ENCODE results near the gene MAP3K9. TPM values are rescaled to one million over a fixed set of nuclear protein-coding genes. Genes with fewer than 3 reads are reported as not detected.
"Not testable (repeated sequence)": the region's sequence is repeated elsewhere in the genome, so short reads cannot be mapped to it uniquely, and the experiment has no call there.

Gene MAP3K9
- polyA plus RNA-seq, 1 donor from 2014 or later, result 5.3 TPM

DNA sequence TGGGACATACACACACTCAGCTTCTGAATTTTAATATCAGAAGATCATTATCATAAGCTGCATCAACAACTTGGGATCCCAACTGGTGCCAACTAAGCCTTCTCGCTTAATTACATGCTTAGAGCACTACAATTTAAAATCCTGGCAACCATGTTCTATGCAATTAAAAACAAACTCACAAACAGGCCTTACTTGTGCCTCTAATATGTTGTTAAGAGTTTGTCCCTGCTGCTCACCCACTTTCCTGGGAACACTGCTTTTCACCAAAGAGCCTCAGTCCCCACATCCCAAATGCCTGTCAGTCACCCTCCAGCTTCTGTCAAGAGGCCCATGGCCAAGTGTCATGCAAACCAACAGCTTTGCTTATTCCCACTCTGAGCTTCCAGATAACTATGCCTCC, 97.9 kb downstream of the MAP3K9 start:
- no peaks in the 10 kb centered on the region for H3K9me3 Mint-ChIP-seq
- no peaks in the 10 kb centered on the region for H3K27me3 Mint-ChIP-seq
- peaks cover 16 to 19% (median 17%) of the 10 kb centered on the region in 3 donors for H3K4me1 Mint-ChIP-seq
- peaks cover 4% of the 10 kb centered on the region for H3K36me3 Mint-ChIP-seq
- no peak overlapping the region for H3K4me3 Mint-ChIP-seq
- peak overlapping the region in 2 of 3 donors; percentile 6 to 28 for H3K27ac Mint-ChIP-seq

- H3K4me3 Mint-ChIP-seq, result no peak overlapping the region
- peaks cover 1% of the 10 kb centered on the region for H3K36me3 Mint-ChIP-seq
- no peaks in the 10 kb centered on the region for H3K9me3 Mint-ChIP-seq
- H3K27me3 Mint-ChIP-seq, result no peaks in the 10 kb centered on the region
- H3K27ac Mint-ChIP-seq, result no peak overlapping the region
- H3K4me1 Mint-ChIP-seq, result peaks cover 16 to 22% (median 17%) of the 10 kb centered on the region in 3 donors
Observed at GRCh38 chr14:70709726-70710382, 99.5 kb downstream of the MAP3K9 start.

GRCh38 chr14:70708717-70709570, 100.4 kb downstream of the MAP3K9 start:
- peaks cover 1% of the 10 kb centered on the region for H3K36me3 Mint-ChIP-seq
- H3K27ac Mint-ChIP-seq, result no peak overlapping the region
- H3K4me3 Mint-ChIP-seq, result no peak overlapping the region
- no peaks in the 10 kb centered on the region for H3K9me3 Mint-ChIP-seq
- no peaks in the 10 kb centered on the region for H3K27me3 Mint-ChIP-seq
- peaks cover 15 to 19% (median 16%) of the 10 kb centered on the region in 3 donors for H3K4me1 Mint-ChIP-seq

- Mint-ChIP-seq H3K9me3 (no peaks in the 10 kb centered on the region), H3K27ac (no peak overlapping the region), H3K36me3 (peaks cover 1% of the 10 kb centered on the region), H3K4me3 (no peak overlapping the region), H3K4me1 (peaks cover 11 to 16% (median 12%) of the 10 kb centered on the region in 3 donors), H3K27me3 (no peaks in the 10 kb centered on the region)
Observed at GRCh38 chr14:70707138-70708038, 101.9 kb downstream of the MAP3K9 start.

GRCh38 chr14:70706177-70706576, 103.1 kb downstream of the MAP3K9 start:
- peaks cover 6 to 16% (median 7%) of the 10 kb centered on the region in 3 donors for H3K4me1 Mint-ChIP-seq
- no peak overlapping the region for H3K4me3 Mint-ChIP-seq
- H3K9me3 Mint-ChIP-seq, result no peaks in the 10 kb centered on the region
- no peak overlapping the region for H3K27ac Mint-ChIP-seq
- H3K36me3 Mint-ChIP-seq, result peaks cover 3% of the 10 kb centered on the region
- no peaks in the 10 kb centered on the region for H3K27me3 Mint-ChIP-seq

- Mint-ChIP-seq H3K27me3 (no peaks in the 10 kb centered on the region), H3K4me1 (peaks cover 0 to 11% (median 1%) of the 10 kb centered on the region in 3 donors), H3K36me3 (peaks cover 3% of the 10 kb centered on the region), H3K9me3 (no peaks in the 10 kb centered on the region), H3K4me3 (no peak overlapping the region), H3K27ac (no peak overlapping the region)
Observed at GRCh38 chr14:70704960-70705359, 104.4 kb downstream of the MAP3K9 start.

DNA sequence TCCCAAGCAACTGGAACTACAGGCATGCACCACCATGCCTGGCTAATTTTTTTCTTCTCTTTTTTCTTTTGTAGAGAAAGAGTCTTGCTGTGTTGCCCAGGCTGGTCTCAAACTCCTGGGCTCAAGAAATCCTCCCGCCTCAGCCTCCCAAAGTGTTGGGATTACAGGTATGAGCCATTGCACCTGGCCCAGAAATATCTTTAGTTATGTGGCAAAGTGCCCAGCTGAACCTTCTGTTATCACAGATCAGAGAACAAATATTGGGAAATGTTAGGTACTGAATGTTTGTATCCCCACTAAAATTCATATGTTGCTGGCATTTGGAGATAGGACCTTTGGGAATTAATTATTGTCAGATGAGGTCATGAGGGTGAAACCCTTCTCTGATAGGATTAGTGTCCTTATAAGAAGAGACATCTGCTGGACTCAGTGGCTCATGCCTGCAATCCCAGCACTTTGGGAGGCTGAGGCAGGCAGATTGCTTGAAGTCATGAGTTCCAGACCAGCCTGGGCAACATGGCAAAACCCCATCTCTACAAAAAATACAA, 105.6 kb downstream of the MAP3K9 start:
- H3K27me3 Mint-ChIP-seq, H3K4me1 Mint-ChIP-seq, H3K4me3 Mint-ChIP-seq, H3K9me3 Mint-ChIP-seq, H3K27ac Mint-ChIP-seq, H3K36me3 Mint-ChIP-seq: not testable (repeated sequence)

DNA sequence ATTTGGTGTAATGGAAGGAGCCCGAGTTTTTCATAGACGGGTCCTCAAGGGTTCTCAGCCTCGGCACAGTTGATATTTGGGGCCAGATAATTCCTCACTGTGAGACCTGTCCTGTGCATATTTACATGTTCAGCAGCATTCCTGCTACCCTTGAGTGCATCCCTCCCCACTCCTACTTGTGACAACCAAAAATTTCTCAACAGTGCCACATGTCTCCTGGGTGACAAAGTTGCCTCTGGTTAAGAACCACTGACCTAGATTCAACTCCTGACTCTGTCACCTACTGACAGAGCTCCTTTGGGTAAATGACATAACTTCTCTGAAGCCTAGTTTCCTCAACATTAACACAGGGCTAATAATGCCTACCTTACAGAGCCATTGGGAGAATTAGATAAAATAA, 107.2 kb downstream of the MAP3K9 start:
- H3K27ac Mint-ChIP-seq, result no peak overlapping the region
- peaks cover 5% of the 10 kb centered on the region for H3K36me3 Mint-ChIP-seq
- no peaks in the 10 kb centered on the region for H3K9me3 Mint-ChIP-seq

GRCh38 chr14:70701610-70702009, 107.7 kb downstream of the MAP3K9 start:
- no peaks in the 10 kb centered on the region for H3K27me3 Mint-ChIP-seq
- H3K9me3 Mint-ChIP-seq, result no peaks in the 10 kb centered on the region
- H3K4me1 Mint-ChIP-seq, result peaks cover 0 to 3% (median 0%) of the 10 kb centered on the region in 3 donors
- H3K4me3 Mint-ChIP-seq, result no peak overlapping the region
- peaks cover 5% of the 10 kb centered on the region for H3K36me3 Mint-ChIP-seq
- H3K27ac Mint-ChIP-seq, result no peak overlapping the region

More for the DNA sequence above, 107.2 kb downstream of the MAP3K9 start:
- Mint-ChIP-seq H3K4me3 (no peak overlapping the region), H3K4me1 (peaks cover 0 to 3% (median 0%) of the 10 kb centered on the region in 3 donors), H3K27me3 (no peaks in the 10 kb centered on the region)

GRCh38 chr14:70700955-70701585, 108.2 kb downstream of the MAP3K9 start:
- H3K4me1 Mint-ChIP-seq, result peaks cover 0 to 3% (median 0%) of the 10 kb centered on the region in 3 donors
- peaks cover 5% of the 10 kb centered on the region for H3K36me3 Mint-ChIP-seq
- no peaks in the 10 kb centered on the region for H3K27me3 Mint-ChIP-seq
- H3K27ac Mint-ChIP-seq, result no peak overlapping the region
- H3K4me3 Mint-ChIP-seq, result no peak overlapping the region
- H3K9me3 Mint-ChIP-seq, result no peaks in the 10 kb centered on the region

GRCh38 chr14:70699646-70700045, 109.7 kb downstream of the MAP3K9 start:
- Mint-ChIP-seq H3K4me1 (no peaks in the 10 kb centered on the region), H3K4me3 (no peak overlapping the region), H3K27ac (no peak overlapping the region), H3K36me3 (peaks cover 7% of the 10 kb centered on the region), H3K9me3 (no peaks in the 10 kb centered on the region), H3K27me3 (no peaks in the 10 kb centered on the region)

GRCh38 chr14:70698288-70698687, 111.0 kb downstream of the MAP3K9 start:
- Mint-ChIP-seq H3K4me1 (no peaks in the 10 kb centered on the region), H3K9me3 (peaks cover 0 to 2% (median 0%) of the 10 kb centered on the region in 3 donors), H3K4me3 (no peak overlapping the region), H3K27me3 (no peaks in the 10 kb centered on the region), H3K27ac (no peak overlapping the region), H3K36me3 (peaks cover 10% of the 10 kb centered on the region)

DNA sequence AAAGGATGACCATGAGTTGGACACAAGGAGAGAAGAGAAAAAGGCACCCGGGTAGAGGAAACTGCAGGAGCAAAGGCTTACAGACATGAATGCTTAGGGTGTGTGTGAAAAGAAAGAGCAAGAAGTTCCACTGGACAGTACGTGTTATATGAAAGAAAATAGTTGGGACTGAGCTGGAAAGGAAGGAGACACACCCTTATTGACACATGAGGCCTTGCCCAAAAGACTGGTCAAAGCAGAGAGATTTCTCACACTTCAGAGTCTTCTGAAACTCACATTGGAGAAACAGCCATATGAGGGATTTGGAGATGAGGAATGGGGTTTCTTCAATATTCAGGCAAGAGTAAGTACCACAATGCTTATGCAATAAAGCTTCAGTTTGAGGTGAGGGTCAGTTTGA, 111.6 kb downstream of the MAP3K9 start:
- Mint-ChIP-seq H3K4me3 (peak overlapping the region in 1 of 4 donors; percentile 19), H3K9me3 (peaks cover 0 to 2% (median 0%) of the 10 kb centered on the region in 3 donors), H3K4me1 (no peaks in the 10 kb centered on the region), H3K36me3 (peaks cover 10% of the 10 kb centered on the region), H3K27ac (peak overlapping the region in 1 of 3 donors; percentile 14), H3K27me3 (no peaks in the 10 kb centered on the region)

DNA sequence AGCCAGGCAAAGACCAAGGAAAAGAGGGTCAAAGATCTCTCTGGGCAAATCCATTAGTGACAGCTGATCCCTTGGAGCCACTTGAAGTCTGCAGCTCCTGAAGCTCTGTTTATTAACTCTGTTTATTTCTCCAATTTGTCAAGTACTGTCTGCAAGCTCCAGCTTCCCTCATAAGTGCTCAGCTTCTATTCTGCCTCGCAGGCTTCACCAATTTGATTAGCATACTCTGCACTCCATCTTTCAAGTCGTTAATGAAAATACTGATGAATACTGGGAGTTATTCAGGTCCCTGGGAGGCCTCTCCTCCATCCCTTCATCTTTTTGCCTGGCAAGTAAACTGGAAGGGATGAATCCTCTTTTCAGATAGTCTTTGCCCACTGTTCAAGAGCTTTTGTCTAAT, 113.3 kb downstream of the MAP3K9 start:
- H3K9me3 Mint-ChIP-seq, result peaks cover 0 to 2% (median 0%) of the 10 kb centered on the region in 3 donors
- H3K27me3 Mint-ChIP-seq, result no peaks in the 10 kb centered on the region
- peaks cover 8% of the 10 kb centered on the region for H3K36me3 Mint-ChIP-seq
- no peaks in the 10 kb centered on the region for H3K4me1 Mint-ChIP-seq
- no peak overlapping the region for H3K4me3 Mint-ChIP-seq
- peak overlapping the region in 1 of 3 donors; percentile 27 for H3K27ac Mint-ChIP-seq

All from IgD-negative memory B cell (primary cell).